H1 (cell line): ENCODE measurements around the gene FKBP1A. TPM values are rescaled to one million over a fixed set of nuclear protein-coding genes. Genes with fewer than 3 reads are reported as not detected.

ENCODE experiments used
- BRCA1 ChIP-seq: IDR thresholded peaks from 2 replicates; pipeline ENCODE4 v1.6.1; 2012; ENCODE audit warnings: low read depth, low read length, improper control_type of control experiment
- CBX8 ChIP-seq: fragments of 300-800, 300-1000 bp; sonication (generic); IDR thresholded peaks from 2 replicates; pipeline ENCODE4 v1.7.1; 2016; ENCODE audit warnings: low read depth, low read length, borderline replicate concordance
- CHD1 ChIP-seq: IDR thresholded peaks from 2 replicates; pipeline ENCODE4 v1.6.1; 2012; ENCODE audit warnings: low read depth, low read length, improper control_type of control experiment
- CHD7 ChIP-seq: fragments of 300-600 bp; sonication (generic); IDR thresholded peaks from 2 replicates; pipeline ENCODE4 v1.7.1; 2012; ENCODE audit warnings: low read length, moderate library complexity, mild to moderate bottlenecking, inconsistent platforms; ENCODE audit not compliant: insufficient replicate concordance
- EP300 ChIP-seq, 2 experiments: IDR thresholded peaks; 1 replicate in 1 of 2; 2 replicates in 1 of 2; pipeline ENCODE4 v1.6.1; 2011 to 2012; ENCODE audit warnings: low read depth in 2 of 2, low read length in 2 of 2, mild to moderate bottlenecking in 2 of 2, borderline replicate concordance in 1 of 2, inconsistent platforms in 1 of 2, moderate library complexity in 1 of 2
- GTF2F1 ChIP-seq: IDR thresholded peaks from 2 replicates; pipeline ENCODE4 v1.6.1; 2012; ENCODE audit warnings: low read depth, low read length, improper control_type of control experiment, borderline replicate concordance
- KDM1A ChIP-seq: fragments of 200-600, 300-600 bp; sonication (generic); IDR thresholded peaks from 2 replicates; pipeline ENCODE4 v1.7.1; 2016; ENCODE audit warnings: mild to moderate bottlenecking, low read length, borderline replicate concordance
- NRF1 ChIP-seq: IDR thresholded peaks from 2 replicates; pipeline ENCODE4 v1.6.1; 2011; ENCODE audit warnings: mild to moderate bottlenecking, low read depth, low read length, improper control_type of control experiment
- SUZ12 ChIP-seq: fragments of 200-600 bp; sonication (generic); IDR thresholded peaks from 2 replicates; pipeline ENCODE4 v1.6.1; 2012; ENCODE audit warnings: mild to moderate bottlenecking, inconsistent platforms, low read length, moderate library complexity, mixed read lengths
- TAF7 ChIP-seq: optimal IDR thresholded peaks from 2 replicates; pipeline ENCODE3; 2011; ENCODE audit warnings: low read depth, mild to moderate bottlenecking, inconsistent platforms, low read length, moderate library complexity, borderline replicate concordance
- polyA plus RNA-seq, 7 experiments: library from polyadenylated mRNA; depleted of rRNA in 3 of 7; stranded (reverse) in 5 of 7; unstranded in 2 of 7; fragments of >200 nt in 5 of 7; fragments of 200-250 nt in 2 of 7; gene quantifications; 1 replicate in 5 of 7; 2 replicates in 1 of 7; 4 replicates in 1 of 7; pipeline versions ENCODE4 v1.2.1 to v1.2.3, GENCODE V29; 2011 to 2013; ENCODE audit warnings: missing spikeins in 2 of 7, mixed read lengths in 2 of 7
- total RNA-seq: library from RNA; stranded (reverse); fragmentation: NEBNext Ultra II Directional; extraction: Animal tissue kit (Norgen Biotek cat#: 25700); gene quantifications from 2 replicates; pipeline ENCODE4 v1.2.1, GENCODE V29; 2021

FKBP1A gene
- total and polyA plus RNA-seq, 2 of the 8 experiments (the other 6 are each of a cell fraction or from before 2014, with no cell fraction given) = 250 to 685 TPM

- TF ChIP-seq KDM1A (no peak), TAF7 (no peak), BRCA1 (no peak), NRF1 (no peak), EP300 (IDR thresholded peaks at IDR 0.05; ENCODE audit: borderline replicate concordance in 1 of 2, low read depth in 2 of 2, low read length in 2 of 2) (no peak), CHD7 (no peak), CHD1 (no peak), GTF2F1 (no peak), CBX8 (no peak), SUZ12 (no peak)
These were observed 41.9 kb upstream of the FKBP1A start (continued) for GRCh38 chr20:1434571-1435336.
